ENCODE data around the gene WDR7.

WDR7 gene

DNA sequence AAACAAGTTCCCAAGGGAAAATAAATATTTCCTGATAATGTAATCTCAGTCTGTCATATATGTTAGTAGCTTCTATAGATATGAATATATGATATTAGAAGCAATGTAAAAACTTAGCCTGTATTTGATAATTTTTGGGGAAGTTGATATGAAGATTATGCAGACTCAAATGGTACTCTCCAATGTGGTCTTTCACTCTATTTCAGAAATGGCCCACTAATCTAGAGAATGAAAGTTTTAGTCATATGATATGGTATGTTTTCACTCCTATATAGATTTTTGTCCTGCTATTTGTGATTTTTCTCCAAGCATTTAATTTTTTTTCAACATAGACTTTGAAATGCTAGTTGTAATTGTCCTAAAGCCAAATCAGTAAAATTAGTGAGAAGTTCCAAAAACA is 259.1 kb downstream of the WDR7 start:
- H3K27ac ChIP-seq (ENCODE audit: low read depth, low read length) = no peak overlapping the region
- H3K9ac ChIP-seq (ENCODE audit: low read length) = no peak overlapping the region
- H3K36me3 ChIP-seq (ENCODE audit: control insufficient read depth, insufficient read depth, low read length) = no peaks in the 10 kb centered on the region
- no peaks in the 10 kb centered on the region for H3K27me3 ChIP-seq (ENCODE audit: control insufficient read depth, insufficient read depth, low read length)
- H3K4me1 ChIP-seq (ENCODE audit: control insufficient read depth, insufficient read depth, low read length) = no peaks in the 10 kb centered on the region
- no peak overlapping the region for H3K4me3 ChIP-seq (ENCODE audit: low read length)

DNA sequence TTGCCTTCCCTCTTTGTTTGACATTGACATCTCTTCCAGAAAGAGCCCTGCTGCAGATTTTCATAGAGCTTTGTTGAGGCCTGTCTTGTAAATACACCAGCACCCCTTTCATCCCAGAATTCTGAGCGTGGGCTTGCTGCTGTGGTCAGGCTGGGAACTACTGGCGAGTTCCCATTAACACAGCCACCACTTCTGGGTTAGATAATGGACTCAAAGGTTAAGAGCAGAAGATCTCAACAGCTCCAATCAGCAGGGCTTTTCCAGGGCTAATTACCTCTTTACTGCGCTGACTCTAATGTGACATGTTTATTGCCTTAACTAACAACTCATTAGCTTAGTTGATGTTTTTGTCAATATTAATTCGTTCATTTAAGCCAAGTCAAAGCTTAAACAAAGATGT is 259.8 kb downstream of the WDR7 start:
- Histone ChIP-seq H3K4me3 (ENCODE audit: low read length) (no peak overlapping the region), H3K27ac (ENCODE audit: low read depth, low read length) (no peak overlapping the region), H3K27me3 (ENCODE audit: control insufficient read depth, insufficient read depth, low read length) (no peaks in the 10 kb centered on the region), H3K4me1 (ENCODE audit: control insufficient read depth, insufficient read depth, low read length) (no peaks in the 10 kb centered on the region), H3K9ac (ENCODE audit: low read length) (no peak overlapping the region), H3K36me3 (ENCODE audit: control insufficient read depth, insufficient read depth, low read length) (no peaks in the 10 kb centered on the region)

DNA sequence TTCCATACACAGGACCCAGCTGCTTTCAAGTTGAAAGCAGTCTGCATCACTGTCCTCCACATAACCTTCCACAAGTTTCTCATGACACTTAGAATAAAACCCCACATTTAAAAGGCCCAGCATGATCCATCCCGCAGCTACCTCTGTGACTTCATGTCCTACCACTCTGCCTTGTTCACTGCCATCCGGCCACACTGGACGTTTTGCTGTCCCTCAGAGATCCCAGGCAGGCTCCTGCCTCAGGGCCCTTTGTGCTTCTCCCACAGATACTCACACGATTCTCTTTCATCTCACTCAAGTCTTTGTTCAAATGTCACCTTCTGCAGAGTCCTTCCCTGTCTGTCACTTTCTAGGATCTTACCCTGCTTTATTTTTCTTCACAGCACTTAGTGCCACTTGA is 262.8 kb downstream of the WDR7 start:
- H3K4me1 ChIP-seq (ENCODE audit: control insufficient read depth, insufficient read depth, low read length) = no peaks in the 10 kb centered on the region

DNA sequence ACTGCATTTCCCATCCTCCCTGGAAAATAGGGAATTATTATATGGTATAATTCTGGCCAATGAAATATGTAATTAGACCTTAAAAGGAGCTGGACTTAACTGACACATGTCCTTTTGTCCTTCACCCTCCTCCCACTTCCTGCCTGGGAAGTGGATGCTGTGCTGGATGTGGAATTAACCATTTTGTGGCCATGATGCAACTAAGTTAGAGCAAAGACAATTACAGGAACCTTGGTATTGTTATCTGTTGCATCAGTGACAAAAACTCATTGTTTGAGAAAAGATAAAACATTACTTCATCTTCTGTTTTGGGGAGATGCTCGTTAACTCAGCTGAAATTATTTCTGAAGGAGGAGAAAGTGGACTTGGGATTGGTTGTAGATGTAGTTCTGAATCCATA is 268.0 kb downstream of the WDR7 start:
- H3K27me3 ChIP-seq (ENCODE audit: control insufficient read depth, insufficient read depth, low read length) = no peaks in the 10 kb centered on the region
- no peak overlapping the region for H3K27ac ChIP-seq (ENCODE audit: low read depth, low read length)
- no peaks in the 10 kb centered on the region for H3K4me1 ChIP-seq (ENCODE audit: control insufficient read depth, insufficient read depth, low read length)
- H3K4me3 ChIP-seq (ENCODE audit: low read length) = no peak overlapping the region
- no peaks in the 10 kb centered on the region for H3K36me3 ChIP-seq (ENCODE audit: control insufficient read depth, insufficient read depth, low read length)
- no peak overlapping the region for H3K9ac ChIP-seq (ENCODE audit: low read length)

More for the DNA sequence above, 262.8 kb downstream of the WDR7 start:
- Histone ChIP-seq H3K27me3 (ENCODE audit: control insufficient read depth, insufficient read depth, low read length) (no peaks in the 10 kb centered on the region), H3K9ac (ENCODE audit: low read length) (no peak overlapping the region), H3K27ac (ENCODE audit: low read depth, low read length) (no peak overlapping the region), H3K4me3 (ENCODE audit: low read length) (no peak overlapping the region), H3K36me3 (ENCODE audit: control insufficient read depth, insufficient read depth, low read length) (no peaks in the 10 kb centered on the region)

DNA sequence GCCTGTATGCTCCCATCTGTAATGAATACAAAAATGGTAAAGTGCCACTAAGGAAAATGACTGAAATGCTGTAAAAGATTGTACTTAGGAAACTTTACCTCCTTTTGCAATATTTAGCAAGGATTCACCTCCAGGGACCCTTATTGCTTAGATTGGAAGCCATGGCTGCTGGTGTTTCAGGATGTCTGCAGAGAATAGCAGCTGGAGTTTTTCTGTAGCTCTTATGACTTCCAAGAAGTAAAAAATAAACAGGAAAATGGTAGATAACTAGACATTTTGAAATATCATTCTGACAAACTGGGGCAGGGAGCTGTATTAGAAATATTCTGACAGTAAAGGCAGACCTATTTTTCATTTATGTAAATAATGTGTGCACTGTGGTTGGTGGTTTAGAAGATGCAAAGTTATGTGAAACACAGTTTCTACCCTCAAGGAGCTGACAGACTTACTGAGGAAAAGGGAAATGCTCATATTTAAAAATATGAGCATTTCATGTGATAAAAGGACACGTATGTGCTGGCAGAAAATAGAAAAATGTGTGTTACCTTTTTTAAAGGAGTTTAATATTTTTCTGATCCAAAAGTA is 270.8 kb downstream of the WDR7 start:
- Histone ChIP-seq H3K27me3 (ENCODE audit: control insufficient read depth, insufficient read depth, low read length) (no peaks in the 10 kb centered on the region), H3K27ac (ENCODE audit: low read depth, low read length) (no peak overlapping the region), H3K36me3 (ENCODE audit: control insufficient read depth, insufficient read depth, low read length) (no peaks in the 10 kb centered on the region), H3K9ac (ENCODE audit: low read length) (no peak overlapping the region), H3K4me3 (ENCODE audit: low read length) (no peak overlapping the region), H3K4me1 (ENCODE audit: control insufficient read depth, insufficient read depth, low read length) (no peaks in the 10 kb centered on the region)

DNA sequence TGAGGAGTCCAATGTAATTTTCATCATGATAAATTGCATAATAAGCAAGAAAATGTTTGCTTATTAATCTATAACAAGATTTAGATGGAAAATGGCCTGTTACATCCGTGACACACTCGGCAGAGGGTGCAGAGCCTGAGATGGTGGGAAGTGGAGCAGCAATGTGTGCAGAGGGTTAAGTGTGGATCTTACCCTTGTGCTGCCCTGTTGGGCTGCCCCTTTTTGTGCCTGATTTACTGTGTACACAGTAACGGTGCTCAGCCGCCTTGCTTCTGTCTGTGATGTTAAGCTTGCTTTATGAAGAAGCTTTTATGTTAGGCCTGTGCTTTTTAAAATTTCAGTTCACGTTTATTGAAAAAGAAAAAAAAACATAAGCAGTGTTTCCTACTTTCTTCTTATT is 275.6 kb downstream of the WDR7 start:
- Histone ChIP-seq H3K9ac (ENCODE audit: low read length) (no peak overlapping the region), H3K4me1 (ENCODE audit: control insufficient read depth, insufficient read depth, low read length) (no peaks in the 10 kb centered on the region), H3K36me3 (ENCODE audit: control insufficient read depth, insufficient read depth, low read length) (no peaks in the 10 kb centered on the region), H3K4me3 (ENCODE audit: low read length) (no peak overlapping the region), H3K27me3 (ENCODE audit: control insufficient read depth, insufficient read depth, low read length) (no peaks in the 10 kb centered on the region), H3K27ac (ENCODE audit: low read depth, low read length) (no peak overlapping the region)

DNA sequence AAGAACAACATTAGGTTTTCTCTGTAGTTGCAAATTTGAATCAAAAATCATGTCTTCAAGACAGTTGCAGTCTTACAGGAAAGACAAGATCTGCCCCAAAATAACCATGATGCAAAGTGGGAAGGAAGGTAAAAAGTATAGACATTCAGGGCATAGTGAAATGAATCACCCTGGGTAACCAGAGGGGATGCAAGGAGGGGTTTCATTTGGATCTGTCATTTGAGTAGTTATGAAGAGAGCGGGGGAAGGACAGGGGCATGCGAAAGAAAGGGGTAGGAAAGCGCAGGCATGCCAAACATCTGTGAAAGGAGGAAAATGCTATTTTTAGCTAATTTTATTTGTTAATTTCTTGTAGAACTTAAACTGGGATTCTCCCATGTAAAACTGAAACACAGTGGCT is 276.6 kb downstream of the WDR7 start:
- Histone ChIP-seq H3K4me1 (ENCODE audit: control insufficient read depth, insufficient read depth, low read length) (no peaks in the 10 kb centered on the region), H3K27ac (ENCODE audit: low read depth, low read length) (no peak overlapping the region), H3K36me3 (ENCODE audit: control insufficient read depth, insufficient read depth, low read length) (no peaks in the 10 kb centered on the region), H3K4me3 (ENCODE audit: low read length) (no peak overlapping the region), H3K27me3 (ENCODE audit: control insufficient read depth, insufficient read depth, low read length) (no peaks in the 10 kb centered on the region), H3K9ac (ENCODE audit: low read length) (no peak overlapping the region)

DNA sequence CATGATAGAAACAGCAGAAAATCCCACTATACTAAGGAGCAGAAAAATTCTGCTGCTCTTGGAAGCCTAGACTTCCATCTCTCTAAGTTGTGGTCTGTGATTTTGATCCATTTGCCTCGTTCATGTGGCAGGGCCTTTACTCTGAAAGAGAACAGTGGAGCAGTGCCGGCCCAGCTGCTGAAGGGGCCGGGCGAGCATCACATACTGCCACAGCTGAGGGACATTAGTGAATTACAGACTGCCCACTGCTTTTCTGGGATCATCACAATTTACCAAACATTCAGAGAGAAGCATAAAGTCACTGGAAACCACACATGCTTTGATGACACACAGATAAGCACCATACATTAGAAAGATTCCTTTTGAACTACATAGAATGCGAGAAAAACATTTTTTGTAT is 278.7 kb downstream of the WDR7 start:
- no peak overlapping the region for H3K4me3 ChIP-seq (ENCODE audit: low read length)
- H3K27me3 ChIP-seq (ENCODE audit: control insufficient read depth, insufficient read depth, low read length) = no peaks in the 10 kb centered on the region
- no peak overlapping the region for H3K9ac ChIP-seq (ENCODE audit: low read length)
- no peaks in the 10 kb centered on the region for H3K4me1 ChIP-seq (ENCODE audit: control insufficient read depth, insufficient read depth, low read length)
- no peaks in the 10 kb centered on the region for H3K36me3 ChIP-seq (ENCODE audit: control insufficient read depth, insufficient read depth, low read length)
- H3K27ac ChIP-seq (ENCODE audit: low read depth, low read length) = no peak overlapping the region

DNA sequence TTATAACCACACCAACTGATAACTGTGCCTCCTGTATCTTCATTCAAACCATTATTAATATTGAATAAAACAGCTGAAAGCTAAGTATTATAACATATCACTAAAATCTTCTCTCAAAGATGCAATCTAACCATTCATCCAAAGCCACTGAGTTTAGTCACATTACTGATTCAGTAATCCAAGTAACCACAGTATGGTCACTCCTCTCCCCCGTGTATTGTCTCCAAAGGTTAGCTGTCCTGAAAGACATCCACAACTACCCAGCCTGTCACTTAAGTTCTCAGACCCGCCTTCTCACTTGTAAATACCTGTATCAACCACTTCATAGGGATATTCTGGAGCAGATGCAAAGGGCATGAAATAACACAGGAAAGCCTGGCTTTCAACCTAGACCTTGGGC is 282.3 kb downstream of the WDR7 start:
- Histone ChIP-seq H3K27me3 (ENCODE audit: control insufficient read depth, insufficient read depth, low read length) (no peaks in the 10 kb centered on the region), H3K36me3 (ENCODE audit: control insufficient read depth, insufficient read depth, low read length) (no peaks in the 10 kb centered on the region), H3K4me1 (ENCODE audit: control insufficient read depth, insufficient read depth, low read length) (no peaks in the 10 kb centered on the region), H3K27ac (ENCODE audit: low read depth, low read length) (no peak overlapping the region), H3K9ac (ENCODE audit: low read length) (no peak overlapping the region), H3K4me3 (ENCODE audit: low read length) (no peak overlapping the region)

DNA sequence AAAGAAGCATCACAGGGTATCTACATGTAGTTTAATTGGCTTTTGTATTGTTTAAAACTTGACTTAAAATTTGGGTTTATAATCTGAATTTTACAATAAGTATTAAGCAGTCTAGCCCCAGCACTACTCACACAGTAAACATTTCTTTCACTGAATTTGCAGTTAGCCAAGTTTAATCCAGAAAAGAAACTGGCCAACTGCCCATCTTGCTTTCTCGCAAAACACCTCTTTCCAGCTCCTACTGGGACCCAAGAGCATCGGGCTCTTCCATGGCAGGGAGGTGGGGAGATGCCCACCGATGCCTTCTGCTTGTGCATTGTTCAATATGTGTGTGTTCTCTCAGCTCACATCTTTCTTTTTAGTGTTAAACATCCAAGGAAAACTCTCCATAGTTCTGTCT is 283.0 kb downstream of the WDR7 start:
- no peaks in the 10 kb centered on the region for H3K4me1 ChIP-seq (ENCODE audit: control insufficient read depth, insufficient read depth, low read length)
- no peaks in the 10 kb centered on the region for H3K36me3 ChIP-seq (ENCODE audit: control insufficient read depth, insufficient read depth, low read length)
- no peak overlapping the region for H3K9ac ChIP-seq (ENCODE audit: low read length)
- no peak overlapping the region for H3K27ac ChIP-seq (ENCODE audit: low read depth, low read length)
- H3K4me3 ChIP-seq (ENCODE audit: low read length) = no peak overlapping the region
- no peaks in the 10 kb centered on the region for H3K27me3 ChIP-seq (ENCODE audit: control insufficient read depth, insufficient read depth, low read length)

DNA sequence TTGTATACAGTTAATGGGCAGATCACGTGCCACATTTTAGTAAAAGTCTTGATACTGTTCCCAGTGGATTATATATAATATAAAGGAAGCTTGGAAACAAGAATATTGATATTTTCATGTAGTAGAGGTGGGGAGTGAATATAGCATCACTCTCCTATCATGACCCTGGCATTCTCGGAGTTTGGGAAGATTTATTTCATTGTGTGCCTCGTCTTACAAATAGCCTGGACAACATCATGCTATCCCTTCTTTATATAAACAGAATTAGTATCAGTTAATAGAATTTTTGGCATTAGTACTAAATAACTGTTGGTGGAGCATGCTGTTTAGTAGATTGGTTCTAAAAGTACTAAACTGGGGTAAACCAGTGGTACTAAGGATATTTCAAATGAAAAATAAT is 283.7 kb downstream of the WDR7 start:
- Histone ChIP-seq H3K36me3 (ENCODE audit: control insufficient read depth, insufficient read depth, low read length) (no peaks in the 10 kb centered on the region), H3K27me3 (ENCODE audit: control insufficient read depth, insufficient read depth, low read length) (no peaks in the 10 kb centered on the region), H3K4me1 (ENCODE audit: control insufficient read depth, insufficient read depth, low read length) (no peaks in the 10 kb centered on the region), H3K27ac (ENCODE audit: low read depth, low read length) (no peak overlapping the region), H3K4me3 (ENCODE audit: low read length) (no peak overlapping the region), H3K9ac (ENCODE audit: low read length) (no peak overlapping the region)

DNA sequence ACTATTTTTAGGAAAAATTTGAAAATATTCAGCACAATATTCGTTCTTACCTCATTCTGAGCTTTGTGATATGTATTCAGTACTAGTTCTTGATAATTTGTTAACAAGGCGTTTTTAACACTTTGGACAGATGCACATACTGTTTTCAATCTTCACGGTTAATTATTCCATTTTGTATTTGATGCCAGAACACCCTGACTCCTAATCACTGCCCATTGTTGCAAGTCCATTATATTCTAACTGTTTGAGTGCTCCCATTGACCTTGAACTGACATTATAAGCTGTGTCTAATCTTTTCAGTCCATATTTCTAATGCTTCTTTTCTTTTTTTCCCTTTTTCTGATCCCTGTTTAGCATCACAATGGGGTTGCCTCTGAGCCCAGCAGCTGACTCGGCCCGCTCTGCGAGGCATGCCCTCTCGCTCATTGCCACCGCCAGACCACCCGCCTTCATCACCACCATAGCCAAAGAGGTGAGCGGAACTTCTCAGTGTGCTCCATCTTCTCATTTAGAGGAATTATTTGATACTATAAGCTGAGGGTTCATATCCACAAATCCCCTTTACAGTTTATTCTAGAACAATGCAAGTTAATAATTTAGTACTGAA is 284.4 kb downstream of the WDR7 start:
- Histone ChIP-seq H3K4me1 (ENCODE audit: control insufficient read depth, insufficient read depth, low read length) (no peaks in the 10 kb centered on the region), H3K27ac (ENCODE audit: low read depth, low read length) (no peak overlapping the region), H3K9ac (ENCODE audit: low read length) (no peak overlapping the region), H3K4me3 (ENCODE audit: low read length) (no peak overlapping the region), H3K27me3 (ENCODE audit: control insufficient read depth, insufficient read depth, low read length) (no peaks in the 10 kb centered on the region), H3K36me3 (ENCODE audit: control insufficient read depth, insufficient read depth, low read length) (no peaks in the 10 kb centered on the region)

DNA sequence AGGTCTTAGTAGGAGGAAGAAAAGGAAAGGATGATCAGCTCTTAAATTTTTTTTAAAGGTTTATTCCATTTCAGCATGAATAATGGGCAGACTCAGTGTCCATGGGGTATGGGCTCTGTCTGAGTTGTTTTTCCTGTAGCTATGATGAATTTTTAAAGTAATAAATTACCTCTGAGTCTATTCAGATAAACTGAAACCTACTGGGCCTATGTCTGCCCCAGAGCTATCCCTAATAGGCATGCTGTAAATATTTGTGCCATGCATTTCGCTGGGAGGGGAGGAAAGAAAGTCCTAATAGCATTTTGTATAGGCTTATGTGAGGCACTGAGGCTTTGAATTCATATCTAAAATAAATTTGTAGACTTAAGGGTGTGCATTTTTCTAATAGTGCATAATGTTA is 285.3 kb downstream of the WDR7 start:
- no peaks in the 10 kb centered on the region for H3K36me3 ChIP-seq (ENCODE audit: control insufficient read depth, insufficient read depth, low read length)
- H3K27ac ChIP-seq (ENCODE audit: low read depth, low read length) = no peak overlapping the region
- H3K4me1 ChIP-seq (ENCODE audit: control insufficient read depth, insufficient read depth, low read length) = no peaks in the 10 kb centered on the region
- H3K9ac ChIP-seq (ENCODE audit: low read length) = no peak overlapping the region
- H3K27me3 ChIP-seq (ENCODE audit: control insufficient read depth, insufficient read depth, low read length) = no peaks in the 10 kb centered on the region
- H3K4me3 ChIP-seq (ENCODE audit: low read length) = no peak overlapping the region
